ENCODE measurements around the gene NTM. TPM values are rescaled to one million over a fixed set of nuclear protein-coding genes. Genes with fewer than 3 reads are reported as not detected.

Gene NTM
- total RNA-seq, 1 donor, result 52.2 TPM

DNA sequence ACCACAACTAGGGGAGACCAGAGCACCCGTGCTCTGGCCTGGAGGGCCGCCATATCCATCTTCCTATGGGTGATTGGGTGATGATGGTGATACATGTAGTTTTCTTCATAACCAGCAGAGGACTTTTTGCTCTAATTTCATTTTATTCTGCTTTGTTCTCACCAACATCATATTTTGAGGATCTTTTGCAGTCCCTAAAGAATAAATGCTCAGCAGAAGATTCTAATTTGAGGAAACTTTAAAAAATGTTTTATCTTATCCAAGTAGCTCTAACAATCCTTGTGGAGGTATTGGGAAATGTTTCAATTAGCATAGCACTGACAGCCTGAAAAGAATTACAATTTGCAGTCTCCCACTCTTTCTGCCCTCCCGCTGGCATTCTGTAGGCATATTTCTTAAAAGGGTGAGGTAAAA, 544.0 kb downstream of the NTM start:
- no peak overlapping the region for H3K4me3 ChIP-seq (ENCODE audit: low read depth, low read length)
- TF ChIP-seq, protein P1, sequence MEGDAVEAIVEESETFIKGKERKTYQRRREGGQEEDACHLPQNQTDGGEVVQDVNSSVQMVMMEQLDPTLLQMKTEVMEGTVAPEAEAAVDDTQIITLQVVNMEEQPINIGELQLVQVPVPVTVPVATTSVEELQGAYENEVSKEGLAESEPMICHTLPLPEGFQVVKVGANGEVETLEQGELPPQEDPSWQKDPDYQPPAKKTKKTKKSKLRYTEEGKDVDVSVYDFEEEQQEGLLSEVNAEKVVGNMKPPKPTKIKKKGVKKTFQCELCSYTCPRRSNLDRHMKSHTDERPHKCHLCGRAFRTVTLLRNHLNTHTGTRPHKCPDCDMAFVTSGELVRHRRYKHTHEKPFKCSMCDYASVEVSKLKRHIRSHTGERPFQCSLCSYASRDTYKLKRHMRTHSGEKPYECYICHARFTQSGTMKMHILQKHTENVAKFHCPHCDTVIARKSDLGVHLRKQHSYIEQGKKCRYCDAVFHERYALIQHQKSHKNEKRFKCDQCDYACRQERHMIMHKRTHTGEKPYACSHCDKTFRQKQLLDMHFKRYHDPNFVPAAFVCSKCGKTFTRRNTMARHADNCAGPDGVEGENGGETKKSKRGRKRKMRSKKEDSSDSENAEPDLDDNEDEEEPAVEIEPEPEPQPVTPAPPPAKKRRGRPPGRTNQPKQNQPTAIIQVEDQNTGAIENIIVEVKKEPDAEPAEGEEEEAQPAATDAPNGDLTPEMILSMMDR (IDR thresholded peaks at IDR 0.05; ENCODE audit: insufficient read depth, low read length), result peak; percentile 62
- peak; percentile 65 for DNase-seq (ENCODE audit: low read depth)

- TF ChIP-seq, protein P1 (IDR thresholded peaks at IDR 0.05; ENCODE audit: insufficient read depth, low read length), result no peak
- no peak for DNase-seq (ENCODE audit: low read depth)
- H3K4me3 ChIP-seq (ENCODE audit: low read depth, low read length), result no peak overlapping the region
Observed at GRCh38 chr11:131916638-131917037, 546.2 kb downstream of the NTM start.

DNA sequence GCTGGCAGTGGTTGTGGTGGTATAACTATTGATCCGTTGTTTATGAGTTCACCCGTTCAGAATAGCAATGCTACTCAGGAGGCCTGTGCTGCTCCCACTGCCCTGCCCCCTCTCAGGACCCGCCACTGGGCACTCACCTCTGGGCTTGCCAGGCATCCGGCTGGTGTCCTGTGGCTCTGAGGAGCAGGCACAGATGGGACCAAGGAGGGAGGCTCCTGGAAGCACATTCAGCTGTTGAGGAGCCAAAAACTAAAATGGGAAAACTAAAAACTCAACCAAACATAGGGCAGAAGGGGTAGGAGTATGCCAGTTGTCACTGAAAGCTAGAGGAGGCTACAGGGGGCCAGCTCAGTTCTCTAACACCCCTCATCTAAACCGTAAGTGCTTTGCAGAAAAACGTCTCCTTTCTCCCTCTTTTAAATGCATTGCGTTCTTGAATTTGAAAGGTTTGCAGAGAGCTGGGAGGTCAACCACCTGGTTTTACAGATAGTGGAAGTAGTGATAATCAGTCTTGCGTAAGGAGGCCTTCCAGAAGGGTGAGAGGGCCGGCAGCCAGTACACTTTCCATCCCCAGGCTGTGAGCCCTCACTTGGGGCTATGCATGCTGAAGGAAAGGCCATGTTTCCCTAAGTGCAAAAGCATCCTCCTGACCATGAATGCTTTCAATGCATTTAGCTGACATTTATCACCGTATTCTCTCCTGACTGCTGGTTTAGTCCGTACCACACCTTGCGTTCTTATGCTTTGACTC, 547.4 kb downstream of the NTM start:
- no peak overlapping the region for H3K4me3 ChIP-seq (ENCODE audit: low read depth, low read length)
- TF ChIP-seq, protein P1 (IDR thresholded peaks at IDR 0.05; ENCODE audit: insufficient read depth, low read length), result no peak
- no peak for DNase-seq (ENCODE audit: low read depth)

DNA sequence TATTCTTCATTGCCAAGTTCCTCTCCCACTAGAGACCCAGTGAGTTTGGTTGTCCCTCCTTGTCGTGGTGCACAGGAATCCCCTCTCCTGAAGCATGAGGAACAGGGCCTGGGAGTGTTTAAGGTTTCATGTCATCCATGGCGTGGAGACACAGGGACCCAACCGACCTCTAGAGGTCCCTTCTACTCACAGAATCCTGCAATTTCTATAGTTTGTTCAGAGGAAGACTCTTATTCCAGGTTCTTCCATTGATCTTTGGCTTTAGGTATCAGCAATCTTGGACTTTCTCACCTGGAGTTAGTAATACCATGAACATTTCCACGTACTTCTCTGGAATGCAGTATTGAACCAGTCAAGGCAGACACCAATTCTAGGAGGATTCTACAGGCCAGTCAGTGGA, 548.2 kb downstream of the NTM start:
- H3K4me3 ChIP-seq (ENCODE audit: low read depth, low read length), result no peak overlapping the region
- TF ChIP-seq, protein P1 (IDR thresholded peaks at IDR 0.05; ENCODE audit: insufficient read depth, low read length), result no peak
- DNase-seq (ENCODE audit: low read depth), result no peak

- TF ChIP-seq, protein P1 (IDR thresholded peaks at IDR 0.05; ENCODE audit: insufficient read depth, low read length), result no peak
- no peak for DNase-seq (ENCODE audit: low read depth)
- no peak overlapping the region for H3K4me3 ChIP-seq (ENCODE audit: low read depth, low read length)
Observed at GRCh38 chr11:131922220-131922619, 551.8 kb downstream of the NTM start.

DNA sequence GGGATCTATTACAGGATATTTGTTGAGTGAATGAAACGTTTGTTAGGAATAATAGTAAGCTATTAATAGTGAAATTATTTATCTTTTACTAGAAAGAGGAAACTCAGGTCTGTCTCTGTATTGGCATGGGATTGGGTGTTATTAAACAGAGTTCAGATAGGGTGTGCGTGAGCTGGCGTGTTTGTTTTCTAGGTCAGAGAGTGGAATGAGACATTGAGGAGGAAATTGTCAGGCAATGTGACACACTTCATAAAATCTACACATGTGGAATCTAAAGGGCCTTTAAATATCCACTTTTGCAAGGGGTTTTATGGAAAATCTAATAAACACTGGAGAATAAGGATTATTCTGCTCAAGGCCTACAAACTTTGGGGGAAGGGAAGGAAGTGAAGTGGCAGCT, 552.9 kb downstream of the NTM start:
- no peak for DNase-seq (ENCODE audit: low read depth)
- TF ChIP-seq, protein P1 (IDR thresholded peaks at IDR 0.05; ENCODE audit: insufficient read depth, low read length), result no peak
- H3K4me3 ChIP-seq (ENCODE audit: low read depth, low read length), result no peak overlapping the region

DNA sequence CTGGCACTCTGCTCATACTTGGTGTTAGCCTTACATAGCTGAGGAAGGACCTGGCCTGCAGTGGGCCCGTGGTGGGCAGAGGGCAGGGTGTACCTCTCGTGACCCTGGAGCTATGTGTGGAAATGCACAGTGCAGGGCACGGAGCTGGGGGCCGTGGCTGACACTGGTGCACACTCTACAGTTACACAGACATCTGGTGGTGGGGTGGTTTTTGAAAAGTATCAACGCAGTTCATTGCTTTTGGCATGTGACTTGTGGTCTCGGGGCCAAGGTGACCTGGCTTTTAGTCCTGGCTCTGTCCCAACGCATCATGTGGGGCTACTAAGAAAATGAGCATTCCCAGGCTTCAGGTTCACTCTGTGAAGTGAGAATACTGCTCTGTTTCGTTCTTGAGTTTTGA, 553.6 kb downstream of the NTM start:
- no peak overlapping the region for H3K4me3 ChIP-seq (ENCODE audit: low read depth, low read length)
- TF ChIP-seq, protein P1 (IDR thresholded peaks at IDR 0.05; ENCODE audit: insufficient read depth, low read length), result no peak
- no peak for DNase-seq (ENCODE audit: low read depth)

Data from fibroblast of the aortic adventitia (primary cell).